Measurements from ENCODE around the gene PNPLA5.

Gene PNPLA5

GRCh38 chr22:43844560-43845545, 47.0 kb downstream of the PNPLA5 start:
- ChIA-PET POLR2A (interaction anchor here (0.5 kb wide), 1 partner anchor 13 kb away, joined by 5 read pairs; no protein-coding TSS in a partner anchor), CTCF (no interaction called here)
- TF ChIP-seq CTCF (IDR thresholded peaks at IDR 0.05; ENCODE audit: control extremely low read depth, extremely low read depth, low read depth, missing control alignments), result no peak
- DNase-seq (ENCODE audit: extremely low spot score), result no peak

GRCh38 chr22:43843783-43844530, 47.9 kb downstream of the PNPLA5 start:
- TF ChIP-seq CTCF (IDR thresholded peaks at IDR 0.05; ENCODE audit: control extremely low read depth, extremely low read depth, low read depth, missing control alignments), result no peak
- POLR2A ChIA-PET, result no interaction called here
- CTCF ChIA-PET, result no interaction called here
- DNase-seq (ENCODE audit: extremely low spot score), result no peak

GRCh38 chr22:43841742-43842141, 50.1 kb downstream of the PNPLA5 start:
- CTCF ChIA-PET, result no interaction called here
- no peak for DNase-seq (ENCODE audit: extremely low spot score)
- TF ChIP-seq CTCF (IDR thresholded peaks at IDR 0.05; ENCODE audit: control extremely low read depth, extremely low read depth, low read depth, missing control alignments), result no peak
- POLR2A ChIA-PET, result no interaction called here

- no peak for TF ChIP-seq CTCF (IDR thresholded peaks at IDR 0.05; ENCODE audit: control extremely low read depth, extremely low read depth, low read depth, missing control alignments)
- ChIA-PET CTCF (no interaction called here), POLR2A (no interaction called here)
- DNase-seq (ENCODE audit: extremely low spot score), result no peak
These were observed 51.0 kb downstream of the PNPLA5 start for GRCh38 chr22:43840851-43841250.

- DNase-seq (ENCODE audit: extremely low spot score), result no peak
- no peak for TF ChIP-seq CTCF (IDR thresholded peaks at IDR 0.05; ENCODE audit: control extremely low read depth, extremely low read depth, low read depth, missing control alignments)
- POLR2A ChIA-PET, result no interaction called here
- CTCF ChIA-PET, result no interaction called here
These were observed 51.4 kb downstream of the PNPLA5 start for GRCh38 chr22:43840431-43840830.

GRCh38 chr22:43839781-43840180, 52.0 kb downstream of the PNPLA5 start:
- POLR2A ChIA-PET, result no interaction called here
- TF ChIP-seq CTCF (IDR thresholded peaks at IDR 0.05; ENCODE audit: control extremely low read depth, extremely low read depth, low read depth, missing control alignments), result no peak
- DNase-seq (ENCODE audit: extremely low spot score), result no peak
- CTCF ChIA-PET, result no interaction called here
